ENCODE results near the gene KYNU.

The KYNU gene

DNA sequence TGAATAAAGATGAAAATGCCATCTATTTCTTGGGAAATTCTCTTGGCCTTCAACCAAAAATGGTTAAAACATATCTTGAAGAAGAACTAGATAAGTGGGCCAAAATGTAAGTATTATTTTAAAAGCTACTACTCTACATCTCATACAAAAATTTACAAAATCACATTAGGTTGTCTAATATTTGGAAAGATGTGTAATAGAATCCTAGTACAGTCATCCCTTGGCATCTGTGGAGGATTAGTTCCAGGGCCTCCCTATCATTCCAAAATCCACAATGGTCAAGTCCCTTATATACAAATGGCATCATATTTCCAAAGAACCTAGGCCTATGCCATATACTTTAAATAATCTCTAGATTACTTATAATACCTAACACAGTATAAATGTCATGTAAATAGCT, 41.2 kb downstream of the KYNU start:
- Histone ChIP-seq H3K36me3 (ENCODE audit: insufficient read depth, low read length) (no peaks in the 10 kb centered on the region), H3K27ac (ENCODE audit: low read depth, low read length) (no peak overlapping the region), H3K4me3 (ENCODE audit: low read length) (no peak overlapping the region), H3K9ac (ENCODE audit: low read depth, low read length) (no peak overlapping the region), H3K4me1 (ENCODE audit: insufficient read depth, low read length) (peaks cover 13% of the 10 kb centered on the region), H3K9me3 (ENCODE audit: insufficient read depth, low read depth, low read length) (no peaks in the 10 kb centered on the region), H3K27me3 (ENCODE audit: insufficient read depth, low read length) (no peaks in the 10 kb centered on the region)

DNA sequence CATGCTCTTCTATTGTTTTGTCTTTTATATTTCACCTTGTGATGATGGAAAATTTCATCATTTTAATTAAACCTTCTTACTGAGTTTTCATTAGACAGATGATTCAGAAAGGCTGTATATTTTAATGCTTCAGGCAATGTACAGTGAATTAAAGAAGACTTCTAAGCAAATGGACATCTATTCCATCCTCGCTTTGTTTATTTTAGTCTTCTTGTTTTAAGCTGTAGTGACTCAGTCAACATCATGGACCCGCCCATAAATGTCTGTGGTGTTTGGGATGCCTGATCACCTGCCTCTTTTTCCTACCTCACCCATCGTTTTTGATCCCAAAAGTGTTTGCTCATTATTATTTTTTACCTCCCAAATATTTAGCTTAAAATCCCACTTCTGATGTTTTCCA, 43.1 kb downstream of the KYNU start:
- Histone ChIP-seq H3K27me3 (ENCODE audit: insufficient read depth, low read length) (no peaks in the 10 kb centered on the region), H3K9ac (ENCODE audit: low read depth, low read length) (no peak overlapping the region), H3K9me3 (ENCODE audit: insufficient read depth, low read depth, low read length) (no peaks in the 10 kb centered on the region), H3K4me1 (ENCODE audit: insufficient read depth, low read length) (peaks cover 5% of the 10 kb centered on the region), H3K4me3 (ENCODE audit: low read length) (no peak overlapping the region), H3K27ac (ENCODE audit: low read depth, low read length) (no peak overlapping the region), H3K36me3 (ENCODE audit: insufficient read depth, low read length) (no peaks in the 10 kb centered on the region)
- WGBS = 89% methylated on average over 3 of the region's 3 CpGs

DNA sequence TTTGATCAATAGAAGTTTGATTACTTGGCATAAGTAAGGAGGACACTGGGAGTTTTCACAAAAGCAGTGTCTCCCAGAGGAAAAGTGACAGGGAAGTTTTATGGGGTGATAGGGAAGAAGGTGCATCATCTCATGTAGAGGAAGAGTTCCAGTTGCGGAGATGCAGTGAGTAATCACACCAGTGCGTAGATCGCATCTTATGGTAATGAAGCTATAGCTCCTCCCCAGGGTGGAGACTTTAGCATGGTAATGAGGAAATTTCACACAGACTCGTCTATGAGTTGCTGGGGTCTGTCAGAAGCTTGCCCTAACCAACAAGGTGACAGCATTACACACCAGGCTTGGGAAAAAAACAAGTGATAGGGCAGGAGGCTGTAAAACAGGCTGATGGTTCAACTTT, 49.0 kb downstream of the KYNU start:
- Histone ChIP-seq H3K4me1 (ENCODE audit: insufficient read depth, low read length) (no peaks in the 10 kb centered on the region), H3K4me3 (ENCODE audit: low read length) (no peak overlapping the region), H3K36me3 (ENCODE audit: insufficient read depth, low read length) (no peaks in the 10 kb centered on the region), H3K9ac (ENCODE audit: low read depth, low read length) (no peak overlapping the region), H3K27me3 (ENCODE audit: insufficient read depth, low read length) (no peaks in the 10 kb centered on the region), H3K27ac (ENCODE audit: low read depth, low read length) (no peak overlapping the region), H3K9me3 (ENCODE audit: insufficient read depth, low read depth, low read length) (no peaks in the 10 kb centered on the region)
- 90% methylated on average over 4 of the region's 4 CpGs for WGBS

DNA sequence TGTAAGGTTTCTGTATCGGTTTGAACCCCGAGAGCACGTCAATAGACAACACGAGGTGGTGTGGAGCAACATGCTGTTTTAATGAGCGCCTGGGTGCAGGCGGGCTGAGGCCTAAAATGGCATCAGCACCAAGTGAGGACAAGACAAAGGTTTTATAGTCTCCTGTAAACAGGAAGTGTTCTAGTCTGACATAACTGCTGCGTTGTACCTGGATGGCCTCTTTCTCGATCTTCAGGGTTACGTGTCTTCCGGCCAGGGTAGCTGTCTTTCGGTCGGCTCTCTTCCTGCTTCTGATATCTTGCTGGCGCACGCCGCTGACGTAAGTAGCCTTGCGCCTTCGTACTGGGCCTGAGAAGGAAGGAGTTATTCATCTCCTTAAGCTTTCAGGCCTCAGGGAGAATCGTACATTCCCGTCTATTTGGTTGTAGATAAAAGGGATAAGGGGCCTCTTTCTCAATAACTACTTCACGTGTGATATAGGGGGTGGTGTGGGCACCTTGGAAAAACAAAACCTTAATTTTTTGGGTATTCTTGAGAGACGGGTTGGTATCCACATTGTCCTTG, 53.5 kb downstream of the KYNU start:
- H3K27me3 ChIP-seq (ENCODE audit: insufficient read depth, low read length) = no peaks in the 10 kb centered on the region
- no peaks in the 10 kb centered on the region for H3K4me1 ChIP-seq (ENCODE audit: insufficient read depth, low read length)
- H3K4me3 ChIP-seq (ENCODE audit: low read length) = no peak overlapping the region
- no peak overlapping the region for H3K9ac ChIP-seq (ENCODE audit: low read depth, low read length)
- WGBS = 96% methylated on average over 22 of the region's 22 CpGs
- no peaks in the 10 kb centered on the region for H3K36me3 ChIP-seq (ENCODE audit: insufficient read depth, low read length)
- H3K9me3 ChIP-seq (ENCODE audit: insufficient read depth, low read depth, low read length) = no peaks in the 10 kb centered on the region
- no peak overlapping the region for H3K27ac ChIP-seq (ENCODE audit: low read depth, low read length)

DNA sequence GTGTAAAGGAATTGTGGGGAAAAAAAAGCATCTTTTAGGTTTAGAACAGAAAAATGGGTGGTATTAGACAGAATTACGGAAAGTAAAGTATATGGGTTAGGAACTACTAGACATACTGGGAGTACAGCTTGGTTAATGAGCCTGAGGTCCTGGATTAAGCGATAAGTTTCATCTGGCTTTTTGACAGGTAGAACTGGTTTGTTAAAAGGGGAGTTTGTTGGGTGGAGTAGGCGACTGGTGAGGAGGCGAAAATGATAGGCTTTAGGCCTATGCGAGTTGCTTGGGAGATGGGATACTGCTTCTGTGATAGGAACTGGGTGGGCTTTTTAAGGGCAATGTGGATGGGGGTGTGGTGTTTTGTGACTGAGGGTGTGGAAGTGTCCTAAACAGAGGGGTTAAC, 56.5 kb downstream of the KYNU start:
- no peaks in the 10 kb centered on the region for H3K27me3 ChIP-seq (ENCODE audit: insufficient read depth, low read length)
- H3K36me3 ChIP-seq (ENCODE audit: insufficient read depth, low read length) = no peaks in the 10 kb centered on the region
- no peaks in the 10 kb centered on the region for H3K4me1 ChIP-seq (ENCODE audit: insufficient read depth, low read length)
- 94% methylated on average over 5 of the region's 5 CpGs for WGBS
- H3K9ac ChIP-seq (ENCODE audit: low read depth, low read length) = no peak overlapping the region
- no peak overlapping the region for H3K27ac ChIP-seq (ENCODE audit: low read depth, low read length)
- no peaks in the 10 kb centered on the region for H3K9me3 ChIP-seq (ENCODE audit: insufficient read depth, low read depth, low read length)
- H3K4me3 ChIP-seq (ENCODE audit: low read length) = no peak overlapping the region

DNA sequence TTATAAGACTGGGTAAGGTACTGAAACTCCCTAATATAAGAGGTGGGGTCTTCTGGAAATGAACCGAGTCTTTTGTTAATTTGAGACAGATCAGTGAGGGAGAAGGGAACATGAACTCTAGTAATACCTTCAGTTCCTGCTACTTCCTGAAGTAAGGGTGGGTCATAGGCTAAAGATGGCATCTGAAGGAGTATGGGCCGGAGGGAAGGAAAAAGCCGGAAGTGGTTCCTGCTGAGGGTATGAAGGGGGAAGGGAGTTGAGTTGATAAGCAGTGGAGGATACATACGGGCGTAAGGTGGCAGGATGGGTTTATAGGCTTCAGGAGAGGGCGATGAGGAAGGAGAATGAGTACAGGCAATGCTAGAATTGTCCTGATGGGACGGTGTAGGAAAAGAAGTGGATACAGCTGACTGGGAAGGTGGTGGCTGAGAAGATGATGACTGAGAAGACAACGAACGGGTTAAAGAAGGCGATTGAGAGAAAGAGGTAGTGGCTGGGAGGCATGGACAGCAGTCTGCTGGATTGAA, 58.2 kb downstream of the KYNU start:
- WGBS = 94% methylated on average over 10 of the region's 10 CpGs
- Histone ChIP-seq H3K4me1 (ENCODE audit: insufficient read depth, low read length) (peaks cover under 1% of the 10 kb centered on the region), H3K36me3 (ENCODE audit: insufficient read depth, low read length) (no peaks in the 10 kb centered on the region), H3K4me3 (ENCODE audit: low read length) (no peak overlapping the region), H3K9ac (ENCODE audit: low read depth, low read length) (no peak overlapping the region), H3K9me3 (ENCODE audit: insufficient read depth, low read depth, low read length) (no peaks in the 10 kb centered on the region), H3K27ac (ENCODE audit: low read depth, low read length) (no peak overlapping the region), H3K27me3 (ENCODE audit: insufficient read depth, low read length) (no peaks in the 10 kb centered on the region)

DNA sequence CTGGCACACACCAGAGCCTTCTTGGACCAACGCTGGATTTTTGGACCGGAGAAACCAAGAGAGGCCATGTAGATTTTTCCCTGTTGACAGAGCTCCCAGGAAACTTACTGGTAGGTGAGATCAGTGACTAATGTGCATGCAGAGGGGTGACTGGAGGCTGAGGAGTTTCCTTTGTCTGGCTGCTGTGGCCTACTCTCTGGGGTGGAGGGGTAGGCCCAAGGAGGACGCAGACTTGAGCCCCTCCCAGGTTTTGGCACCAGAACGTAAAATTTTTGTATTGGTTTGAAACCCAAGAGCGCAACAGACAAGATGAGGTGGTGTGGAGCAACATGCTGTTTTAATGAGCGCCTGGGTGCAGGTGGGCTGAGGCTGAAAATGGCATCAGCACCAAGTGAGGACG, 59.2 kb downstream of the KYNU start:
- Histone ChIP-seq H3K27me3 (ENCODE audit: insufficient read depth, low read length) (no peaks in the 10 kb centered on the region), H3K27ac (ENCODE audit: low read depth, low read length) (no peak overlapping the region), H3K36me3 (ENCODE audit: insufficient read depth, low read length) (no peaks in the 10 kb centered on the region), H3K9me3 (ENCODE audit: insufficient read depth, low read depth, low read length) (no peaks in the 10 kb centered on the region), H3K9ac (ENCODE audit: low read depth, low read length) (no peak overlapping the region), H3K4me1 (ENCODE audit: insufficient read depth, low read length) (peaks cover 7% of the 10 kb centered on the region), H3K4me3 (ENCODE audit: low read length) (no peak overlapping the region)
- 94% methylated on average over 7 of the region's 7 CpGs for WGBS

DNA sequence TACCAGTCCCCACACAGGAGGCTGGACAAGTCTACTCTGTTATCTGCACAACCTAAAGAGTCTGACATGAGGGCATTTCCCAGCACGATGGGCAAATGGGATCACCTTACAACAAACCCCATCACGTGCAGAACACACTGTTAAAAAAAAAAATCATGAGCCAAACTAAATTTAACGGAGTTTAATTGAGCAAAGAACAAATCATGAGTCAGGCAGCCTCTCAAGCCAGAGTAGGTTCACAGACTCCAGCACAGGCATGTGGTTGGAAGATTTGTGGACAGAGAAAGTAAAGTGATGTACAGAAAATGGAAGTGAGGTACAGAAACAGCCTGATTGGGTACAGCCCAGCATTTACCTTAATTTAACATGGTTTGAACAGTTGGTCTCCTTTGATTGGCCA, 59.9 kb downstream of the KYNU start:
- H3K4me1 ChIP-seq (ENCODE audit: insufficient read depth, low read length) = peaks cover 7% of the 10 kb centered on the region

DNA sequence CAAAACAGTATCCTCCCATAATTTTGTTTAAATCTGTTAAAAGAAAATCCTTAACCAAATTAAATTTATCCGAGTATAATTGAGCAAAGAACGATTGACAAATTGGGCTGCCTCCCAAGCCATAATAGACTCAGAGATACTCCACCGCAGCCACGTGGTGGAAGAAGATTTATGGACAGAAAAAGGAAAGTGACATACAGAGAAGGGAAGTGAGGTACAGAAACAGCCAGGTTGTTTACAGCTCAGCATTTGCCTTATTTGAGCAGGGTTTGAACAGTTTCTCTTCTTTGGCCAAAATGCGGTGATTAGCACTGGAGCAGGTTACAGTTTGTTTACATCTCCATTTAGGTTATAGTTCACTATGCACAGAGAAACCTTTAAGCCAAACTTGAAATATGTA, 60.8 kb downstream of the KYNU start:
- Histone ChIP-seq H3K27me3 (ENCODE audit: insufficient read depth, low read length) (no peaks in the 10 kb centered on the region), H3K27ac (ENCODE audit: low read depth, low read length) (no peak overlapping the region)
- WGBS = 98% methylated on average over 4 of the region's 5 CpGs

More for the DNA sequence above, 59.9 kb downstream of the KYNU start:
- no peak overlapping the region for H3K27ac ChIP-seq (ENCODE audit: low read depth, low read length)
- no peaks in the 10 kb centered on the region for H3K9me3 ChIP-seq (ENCODE audit: insufficient read depth, low read depth, low read length)
- WGBS = 91% methylated on average over 3 of the region's 3 CpGs
- H3K9ac ChIP-seq (ENCODE audit: low read depth, low read length) = no peak overlapping the region
- H3K4me3 ChIP-seq (ENCODE audit: low read length) = no peak overlapping the region
- no peaks in the 10 kb centered on the region for H3K27me3 ChIP-seq (ENCODE audit: insufficient read depth, low read length)
- no peaks in the 10 kb centered on the region for H3K36me3 ChIP-seq (ENCODE audit: insufficient read depth, low read length)

DNA sequence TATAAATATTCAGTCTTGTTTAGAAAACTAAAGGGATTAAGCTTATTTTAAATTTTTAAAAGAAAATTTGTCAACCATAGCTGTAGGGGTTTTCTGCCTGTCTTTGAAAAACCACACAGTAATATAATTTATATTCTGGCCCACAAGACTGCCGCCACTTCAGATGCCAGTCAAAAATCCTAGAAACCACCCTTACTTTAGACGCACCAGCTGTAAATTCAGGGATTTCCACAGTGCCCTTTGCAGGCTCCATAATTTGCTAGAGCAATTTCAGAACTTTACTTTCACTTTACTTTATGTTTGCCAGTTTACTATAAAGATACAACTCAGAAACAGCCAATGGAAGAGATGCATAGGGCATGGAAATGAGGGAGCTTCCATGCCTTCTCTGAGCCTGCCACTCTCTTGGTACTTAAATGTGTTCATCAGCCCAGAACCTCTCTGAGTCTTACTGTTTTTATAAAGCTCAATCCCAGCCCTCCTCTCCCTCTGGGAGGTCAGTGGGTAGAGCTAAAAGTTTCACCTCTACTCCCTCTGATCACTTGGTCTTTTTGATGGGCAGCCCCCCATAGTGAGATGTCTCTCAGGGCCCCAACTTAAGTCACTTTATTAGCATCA, 63.3 kb downstream of the KYNU start:
- no peak overlapping the region for H3K27ac ChIP-seq (ENCODE audit: low read depth, low read length)
- no peaks in the 10 kb centered on the region for H3K9me3 ChIP-seq (ENCODE audit: insufficient read depth, low read depth, low read length)
- no peak overlapping the region for H3K4me3 ChIP-seq (ENCODE audit: low read length)
- H3K4me1 ChIP-seq (ENCODE audit: insufficient read depth, low read length) = peaks cover 7% of the 10 kb centered on the region
- H3K27me3 ChIP-seq (ENCODE audit: insufficient read depth, low read length) = no peaks in the 10 kb centered on the region
- H3K36me3 ChIP-seq (ENCODE audit: insufficient read depth, low read length) = no peaks in the 10 kb centered on the region
- no peak overlapping the region for H3K9ac ChIP-seq (ENCODE audit: low read depth, low read length)
- 87% methylated on average over 2 of the region's 2 CpGs for WGBS

More for the DNA sequence above, 60.8 kb downstream of the KYNU start:
- no peaks in the 10 kb centered on the region for H3K9me3 ChIP-seq (ENCODE audit: insufficient read depth, low read depth, low read length)
- no peak overlapping the region for H3K4me3 ChIP-seq (ENCODE audit: low read length)
- peaks cover 7% of the 10 kb centered on the region for H3K4me1 ChIP-seq (ENCODE audit: insufficient read depth, low read length)
- H3K36me3 ChIP-seq (ENCODE audit: insufficient read depth, low read length) = no peaks in the 10 kb centered on the region
- H3K9ac ChIP-seq (ENCODE audit: low read depth, low read length) = no peak overlapping the region

DNA sequence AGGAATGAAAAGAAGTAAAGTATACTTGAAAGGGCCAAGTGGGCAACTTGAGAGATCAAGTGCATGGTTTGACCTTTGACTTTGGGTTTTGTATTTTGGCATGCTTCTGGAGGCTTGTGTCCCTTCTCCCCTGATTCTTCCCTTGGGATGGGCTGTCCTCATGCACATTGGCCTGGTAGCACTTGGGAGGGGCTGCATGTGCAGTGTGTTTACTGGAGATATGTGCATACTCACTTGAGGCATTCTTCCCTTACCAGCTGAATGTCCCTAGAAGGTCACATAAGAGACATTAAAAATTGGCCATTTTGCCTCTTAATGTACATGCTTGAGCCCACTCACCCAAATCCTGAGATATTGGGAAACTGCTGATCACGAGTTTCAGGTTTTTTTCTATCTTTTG, 65.2 kb downstream of the KYNU start:
- H3K36me3 ChIP-seq (ENCODE audit: insufficient read depth, low read length) = no peaks in the 10 kb centered on the region
- no peak overlapping the region for H3K9ac ChIP-seq (ENCODE audit: low read depth, low read length)

DNA sequence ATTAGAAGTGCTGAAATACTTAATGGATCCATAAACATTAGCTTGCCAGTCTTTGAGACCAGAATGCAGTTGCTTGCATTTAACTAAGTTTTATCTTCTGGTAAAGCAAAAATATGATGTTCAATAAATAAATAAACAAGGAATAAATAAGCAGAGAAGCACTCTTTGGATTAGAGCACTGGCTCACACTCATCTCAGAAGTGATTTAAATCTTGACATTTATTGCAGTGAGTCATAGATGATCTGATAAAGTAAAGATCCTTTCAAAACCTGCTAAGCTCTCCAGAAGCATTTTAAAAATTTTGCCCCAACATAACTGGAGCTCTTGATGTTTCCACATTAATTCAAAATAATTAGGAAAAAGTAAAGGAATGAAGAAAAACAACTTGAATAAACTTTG, 66.8 kb downstream of the KYNU start:
- H3K36me3 ChIP-seq (ENCODE audit: insufficient read depth, low read length) = no peaks in the 10 kb centered on the region
- no peak overlapping the region for H3K4me3 ChIP-seq (ENCODE audit: low read length)
- peaks cover 7% of the 10 kb centered on the region for H3K4me1 ChIP-seq (ENCODE audit: insufficient read depth, low read length)
- H3K9me3 ChIP-seq (ENCODE audit: insufficient read depth, low read depth, low read length) = peaks cover 4% of the 10 kb centered on the region
- no peak overlapping the region for H3K27ac ChIP-seq (ENCODE audit: low read depth, low read length)
- H3K9ac ChIP-seq (ENCODE audit: low read depth, low read length) = no peak overlapping the region
- no peaks in the 10 kb centered on the region for H3K27me3 ChIP-seq (ENCODE audit: insufficient read depth, low read length)

More for the DNA sequence above, 65.2 kb downstream of the KYNU start:
- Histone ChIP-seq H3K4me3 (ENCODE audit: low read length) (no peak overlapping the region), H3K27me3 (ENCODE audit: insufficient read depth, low read length) (no peaks in the 10 kb centered on the region), H3K27ac (ENCODE audit: low read depth, low read length) (no peak overlapping the region), H3K9me3 (ENCODE audit: insufficient read depth, low read depth, low read length) (no peaks in the 10 kb centered on the region), H3K4me1 (ENCODE audit: insufficient read depth, low read length) (peaks cover 7% of the 10 kb centered on the region)
- 94% methylated on average over 1 of the region's 1 CpG for WGBS

Data from HUES64 (cell line).